IPS DF 4.7 (cell line): ENCODE measurements around the gene SOX10.

Source experiments
- DNase-seq: peaks from one replicate; pipeline ENCODE4 v3.0.0-alpha.2; 2013; ENCODE audit warnings: low spot score; ENCODE audit errors: extremely low read depth

Gene SOX10

GRCh38 chr22:38016182-38017151, 32.1 kb upstream of the SOX10 start:
- DNase-seq, result no peak

- DNase-seq, result no peak
These were observed 29.7 kb upstream of the SOX10 start for GRCh38 chr22:38014083-38014482.

- no peak for DNase-seq
These were observed 28.3 kb upstream of the SOX10 start for GRCh38 chr22:38012604-38013072.

GRCh38 chr22:38009000-38009806, 24.8 kb upstream of the SOX10 start:
- no peak for DNase-seq

GRCh38 chr22:38007330-38007902, 23.1 kb upstream of the SOX10 start:
- DNase-seq, result no peak

GRCh38 chr22:38006906-38007305, 22.6 kb upstream of the SOX10 start:
- no peak for DNase-seq

GRCh38 chr22:38005943-38006342, 21.6 kb upstream of the SOX10 start:
- DNase-seq, result no peak

GRCh38 chr22:37999640-38000272, 15.4 kb upstream of the SOX10 start:
- no peak for DNase-seq

- no peak for DNase-seq
These were observed 14.9 kb upstream of the SOX10 start for GRCh38 chr22:37999236-37999635.

GRCh38 chr22:37998543-37998942, 14.2 kb upstream of the SOX10 start:
- DNase-seq, result no peak

GRCh38 chr22:37996515-37997246, 12.3 kb upstream of the SOX10 start:
- DNase-seq, result no peak

GRCh38 chr22:37996079-37996478, 11.7 kb upstream of the SOX10 start:
- DNase-seq, result no peak

- DNase-seq, result no peak
These were observed 11.1 kb upstream of the SOX10 start for GRCh38 chr22:37995460-37995859.

- DNase-seq, result no peak
These were observed 10.6 kb upstream of the SOX10 start for GRCh38 chr22:37994982-37995381.

GRCh38 chr22:37994049-37994448, 9.7 kb upstream of the SOX10 start:
- no peak for DNase-seq

- DNase-seq, result no peak
These were observed 7.5 kb upstream of the SOX10 start for GRCh38 chr22:37991731-37992442.

- no peak for DNase-seq
These were observed 6.5 kb upstream of the SOX10 start for GRCh38 chr22:37990862-37991261.

- no peak for DNase-seq
These were observed 5.9 kb upstream of the SOX10 start for GRCh38 chr22:37990301-37990700.

GRCh38 chr22:37989146-37990045, 5.0 kb upstream of the SOX10 start:
- no peak for DNase-seq
